K562 (cell line): ENCODE measurements around the gene ALCAM. TPM values are rescaled to one million over a fixed set of nuclear protein-coding genes. Genes with fewer than 3 reads are reported as not detected.

Source experiments
- ATAC-seq: fragments of 200-7000 bp; cut with Tn5 transposase; 3 replicates; pipeline ENCODE4 v1.9.1; 2020; ENCODE audit warnings: moderate library complexity
- BruUV-seq: library from RNA; stranded (reverse); fragments of 400-500 nt; replicated peaks from 2 replicates; lab custom pipeline; 2021; lab: Mats Ljungman, UMichigan
- CTCF ChIA-PET: fragments of 300-600 bp; formaldehyde crosslinking; extraction: SDS; loops from one replicate; lab custom pipeline; 2021; ENCODE audit warnings: low intra/inter-chr PET ratio; lab: Yijun Ruan, JAX
- POLR2A ChIA-PET: fragments of 300-600, 350-650 bp; sonication (Branson Sonifier 250); formaldehyde crosslinking; extraction: SDS; loops from one replicate; lab custom pipeline; 2021; ENCODE audit warnings: antibody characterized with exemption, inconsistent platforms; lab: Yijun Ruan, JAX
- DNase-seq, 4 experiments: peaks; one replicate each; pipeline versions ENCODE4 v3.0.0 to v3.0.0-alpha.2; 2011 to 2018; ENCODE audit warnings: low spot score in 3 of 4, mixed read lengths in 3 of 4; ENCODE audit errors: extremely low read depth in 1 of 4
- FAIRE-seq: peaks from 2 replicates; lab custom pipeline; 2011; peaks lifted over from hg19 to GRCh38; lab: Jason Lieb, UNC
- H2AFZ ChIP-seq: 2 replicates; pipeline ENCODE4 v1.6.0; 2011; ENCODE audit warnings: low read depth, low read length, control low read depth, inconsistent platforms
- H3K27ac ChIP-seq: fragments of 200-600 bp; 3 replicates; pipeline ENCODE4 v1.8.0; 2011; ENCODE audit warnings: low read depth, mild to moderate bottlenecking, control low read depth, inconsistent platforms, low read length, moderate library complexity, mixed read lengths; ENCODE audit errors: extremely low read depth
- H3K27me3 ChIP-seq, 2 experiments: fragments of 300-600 bp in 1 of 2; 2 replicates in 1 of 2; 3 replicates in 1 of 2; pipeline versions ENCODE4 v1.6.0 to v1.8.0; 2011; ENCODE audit warnings: inconsistent platforms in 2 of 2, low read length in 2 of 2, mild to moderate bottlenecking in 1 of 2, mixed read lengths in 1 of 2, moderate library complexity in 1 of 2; ENCODE audit not compliant: control insufficient read depth in 2 of 2, insufficient read depth in 2 of 2
- H3K36me3 ChIP-seq: fragments of 300-600 bp; 3 replicates; pipeline ENCODE4 v1.8.0; 2011; ENCODE audit warnings: mild to moderate bottlenecking, low read length, inconsistent platforms; ENCODE audit not compliant: control insufficient read depth, insufficient read depth
- H3K4me1 ChIP-seq, 2 experiments: fragments of 200-600 bp in 1 of 2; replicated peaks in 1 of 2; 2 replicates in 1 of 2; 3 replicates in 1 of 2; pipeline versions ENCODE4 v1.5.1 to v1.8.0; 2011; ENCODE audit warnings: inconsistent platforms in 2 of 2, low read length in 2 of 2, mild to moderate bottlenecking in 1 of 2, mixed read lengths in 1 of 2, moderate library complexity in 1 of 2; ENCODE audit not compliant: control insufficient read depth in 2 of 2, insufficient read depth in 2 of 2
- H3K4me2 ChIP-seq: 2 replicates; pipeline ENCODE4 v1.6.1; 2011; ENCODE audit warnings: low read length, control low read depth, inconsistent platforms, mixed read lengths; ENCODE audit not compliant: insufficient read depth
- H3K4me3 ChIP-seq: fragments of 200-600 bp; sonication (generic), shearing (Covaris generic); 2 replicates; pipeline ENCODE4 v1.5.1; 2016; ENCODE audit warnings: control low read depth, inconsistent platforms
- H3K79me2 ChIP-seq: fragments of 200-600 bp; 3 replicates; pipeline ENCODE4 v1.8.0; 2011; ENCODE audit warnings: low read length, inconsistent platforms; ENCODE audit not compliant: control insufficient read depth, insufficient read depth
- H3K9ac ChIP-seq, 2 experiments: 2 replicates each; pipeline versions ENCODE4 v1.6.0 to v1.6.1; 2011; ENCODE audit warnings: low read depth in 2 of 2, low read length in 2 of 2, control low read depth in 1 of 2, inconsistent platforms in 1 of 2, mild to moderate bottlenecking in 1 of 2, mixed read lengths in 1 of 2; ENCODE audit not compliant: insufficient read depth in 1 of 2
- H3K9me1 ChIP-seq: one replicate; pipeline ENCODE4 v1.6.0; 2011; ENCODE audit warnings: inconsistent platforms, mild to moderate bottlenecking, low read length, moderate library complexity; ENCODE audit not compliant: control insufficient read depth, insufficient read depth
- H3K9me3 ChIP-seq: replicated peaks from 2 replicates; pipeline ENCODE4 v1.5.1; 2011; ENCODE audit warnings: low read depth, low read length, inconsistent platforms; ENCODE audit not compliant: control insufficient read depth, insufficient read depth
- H4K20me1 ChIP-seq: replicated peaks from 2 replicates; pipeline ENCODE4 v1.6.1; 2011; ENCODE audit warnings: low read length, inconsistent platforms, mixed read lengths; ENCODE audit not compliant: control insufficient read depth, insufficient read depth
- CBX1 ChIP-seq: sonication (generic); IDR thresholded peaks from 2 replicates; pipeline ENCODE4 v1.6.1; 2016; ENCODE audit warnings: antibody characterized with exemption, low read depth, mild to moderate bottlenecking
- HDGF ChIP-seq: fragments of 450-650 bp; IDR thresholded peaks from 2 replicates; pipeline ENCODE4 v1.6.1; 2016
- ILK ChIP-seq: fragments of 450-650 bp; IDR thresholded peaks from 2 replicates; pipeline ENCODE4 v1.6.1; 2016; ENCODE audit warnings: missing genetic modification characterization, low read depth, mild to moderate bottlenecking, missing compliant biosample characterization, moderate library complexity, borderline replicate concordance
- KDM2B ChIP-seq: fragments of 250-450 bp; sonication (Bioruptor Pico); IDR thresholded peaks from 2 replicates; pipeline ENCODE4 v1.8.0; 2021; ENCODE audit warnings: mild to moderate bottlenecking, moderate library complexity
- KLF1 ChIP-seq: fragments of 450-650 bp; IDR thresholded peaks from 2 replicates; pipeline ENCODE4 v1.6.1; 2016; ENCODE audit warnings: missing genetic modification characterization, missing compliant biosample characterization
- MAFF ChIP-seq: IDR thresholded peaks from 2 replicates; pipeline ENCODE4 v1.6.1; 2012; ENCODE audit warnings: low read length, improper control_type of control experiment
- PHB2 ChIP-seq: fragments of 450-650 bp; IDR thresholded peaks from 2 replicates; pipeline ENCODE4 v1.6.1; 2017; ENCODE audit warnings: low read depth
- POLR2H ChIP-seq: IDR thresholded peaks from 2 replicates; pipeline ENCODE4 v1.6.1; 2016; ENCODE audit warnings: missing genetic modification characterization, low read depth, mild to moderate bottlenecking, control low read depth, missing compliant biosample characterization, moderate library complexity
- TCF7 ChIP-seq: sonication (generic); IDR thresholded peaks from 2 replicates; pipeline ENCODE4 v1.6.1; 2016; ENCODE audit warnings: antibody characterized with exemption, borderline replicate concordance
- ZNF197 ChIP-seq: fragments of 200-800 bp; sonication (Bioruptor generic); IDR thresholded peaks from 2 replicates; pipeline ENCODE4 v1.6.1; 2016; ENCODE audit warnings: low read depth, missing genetic modification characterization, missing compliant biosample characterization
- WGBS: fragments of 100-300 bp; shearing (Covaris generic); methylation state at CpG from one replicate; pipeline ENCODE4 v1.1.6; 2016; ENCODE audit warnings: low coverage, mixed read lengths; ENCODE audit not compliant: insufficient coverage; ENCODE audit errors: missing lambda C conversion rate; 5-methylcytosine and 5-hydroxymethylcytosine counted together
- in situ Hi-C: fragments of 300-500 bp; cut with MboI; formaldehyde crosslinking; loops from 4 replicates; pipeline ENCODE4 v1.15.0; 2018; ENCODE audit warnings: inconsistent platforms, mixed read lengths
- intact Hi-C: fragments of 100-400 bp; cut with micrococcal nuclease; formaldehyde crosslinking; loops from 2 replicates; pipeline ENCODE4 v1.14.2; 2022
- polyA plus RNA-seq, 8 experiments: library from polyadenylated mRNA; depleted of rRNA in 4 of 8; stranded (reverse) in 5 of 8; unstranded in 3 of 8; fragments of >200 nt; fragmentation: Nextera tagmentation in 2 of 8; fragmentation: Illumina TruSeq in 1 of 8; extraction: Ambion mirVana in 2 of 8; extraction: Trizol in 1 of 8; gene quantifications; 2 replicates each; pipeline versions ENCODE4 v1.2.1 to v1.2.3, GENCODE V29; 2011 to 2014; ENCODE audit warnings: inconsistent platforms in 1 of 8, missing spikeins in 1 of 8
- total RNA-seq, 7 experiments: library from RNA; depleted of rRNA in 6 of 7; stranded (reverse); fragments of >200 nt in 6 of 7; fragmentation: Illumina TruSeq in 2 of 7; extraction: Trizol in 2 of 7; gene quantifications; 2 replicates each; pipeline versions ENCODE4 v1.2.1 to v1.2.3, GENCODE V29; 2011 to 2021; ENCODE audit warnings: low replicate concordance in 1 of 7
- TF ChIP-seq, protein P1 (sequence below): IDR thresholded peaks from 2 replicates; pipeline ENCODE4 v1.6.1; 2011; ENCODE audit not compliant: insufficient read length; ENCODE audit errors: extremely low read depth

The ALCAM gene
- total and polyA plus RNA-seq, 9 of the 15 experiments (the other 6 are each of a cell fraction or from before 2014, with no cell fraction given), result 0.03 to 0.98 (median 0.14) TPM; not detected in 1

DNA sequence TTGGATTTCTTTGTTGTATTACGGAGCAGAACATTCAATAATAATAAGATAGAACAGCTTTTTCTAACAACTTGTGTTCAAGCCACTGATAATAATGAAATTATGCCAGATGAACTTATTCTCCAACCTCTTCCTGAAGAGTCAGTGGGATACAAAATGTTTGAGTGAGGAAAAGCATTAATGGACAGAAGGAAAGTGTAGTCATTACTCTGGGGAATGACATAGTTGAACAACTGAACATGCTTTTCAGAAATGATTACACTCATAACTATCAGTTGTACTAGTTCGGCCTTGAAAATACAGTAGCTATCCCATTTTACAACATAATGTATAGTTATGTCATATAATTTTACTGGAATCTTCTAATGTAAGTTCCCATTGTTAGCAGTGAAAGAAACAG, 55.9 kb downstream of the ALCAM start:
- no peak overlapping the region for H3K4me2 ChIP-seq
- no peaks in the 10 kb centered on the region for H3K36me3 ChIP-seq
- no peak overlapping the region for H3K9ac ChIP-seq
- BruUV-seq, result no TSS peak
- WGBS, result 0% methylated on average over 1 of the region's 2 CpGs
- no peaks in the 10 kb centered on the region for H3K27me3 ChIP-seq
- CTCF ChIA-PET, result no interaction called here
- intact Hi-C loops, result no loop called here
- H3K9me1 ChIP-seq, result no peaks in the 10 kb centered on the region
- no peak for DNase-seq
- no peak for FAIRE-seq
- TF ChIP-seq KLF1 (tag) (no peak), MAFF (no peak)
- TF ChIP-seq, protein P1, sequence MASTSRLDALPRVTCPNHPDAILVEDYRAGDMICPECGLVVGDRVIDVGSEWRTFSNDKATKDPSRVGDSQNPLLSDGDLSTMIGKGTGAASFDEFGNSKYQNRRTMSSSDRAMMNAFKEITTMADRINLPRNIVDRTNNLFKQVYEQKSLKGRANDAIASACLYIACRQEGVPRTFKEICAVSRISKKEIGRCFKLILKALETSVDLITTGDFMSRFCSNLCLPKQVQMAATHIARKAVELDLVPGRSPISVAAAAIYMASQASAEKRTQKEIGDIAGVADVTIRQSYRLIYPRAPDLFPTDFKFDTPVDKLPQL, result no peak
- in situ Hi-C loops, result no loop called here
- ATAC-seq, result no peak
- POLR2A ChIA-PET, result no interaction called here
- H4K20me1 ChIP-seq, result no peaks in the 10 kb centered on the region
- no peak overlapping the region for H3K4me3 ChIP-seq
- no peaks in the 10 kb centered on the region for H3K4me1 ChIP-seq
- no peak overlapping the region for H2AFZ ChIP-seq
- no peak overlapping the region for H3K27ac ChIP-seq
- no peaks in the 10 kb centered on the region for H3K9me3 ChIP-seq
- H3K79me2 ChIP-seq, result no peaks in the 10 kb centered on the region

DNA sequence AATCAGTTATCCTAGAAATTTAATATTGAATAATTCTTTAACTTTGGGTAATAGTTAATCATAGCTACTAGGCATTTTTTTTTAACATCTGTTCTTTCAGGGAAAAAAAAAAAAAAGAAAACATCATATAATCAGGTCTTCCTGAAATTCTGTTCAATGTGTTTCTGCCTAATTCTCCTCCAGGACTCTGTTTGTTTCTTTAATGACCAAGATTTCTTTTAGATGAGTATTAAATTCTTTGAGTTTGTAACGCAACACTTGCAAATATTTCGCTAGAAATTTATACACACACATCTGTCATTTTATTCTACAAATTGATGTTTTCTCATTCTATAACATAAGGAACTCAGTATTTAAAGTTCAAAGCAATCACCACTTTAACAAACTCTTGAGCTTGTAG, 56.7 kb downstream of the ALCAM start:
- TF ChIP-seq PHB2 (no peak), ILK (tag) (no peak), ZNF197 (no peak), CBX1 (no peak), POLR2H (tag) (no peak), KDM2B (CRISPR knock-in tag) (no peak), HDGF (no peak), TCF7 (no peak)
- CTCF ChIA-PET, result no interaction called here
- intact Hi-C loops, result no loop called here
- Histone ChIP-seq H3K27ac (no peak overlapping the region), H3K4me3 (no peak overlapping the region), H3K79me2 (no peaks in the 10 kb centered on the region), H3K9me1 (no peaks in the 10 kb centered on the region), H3K4me2 (no peak overlapping the region), H3K4me1 (no peaks in the 10 kb centered on the region), H3K27me3 (no peaks in the 10 kb centered on the region), H3K9ac (no peak overlapping the region), H3K9me3 (no peaks in the 10 kb centered on the region), H2AFZ (no peak overlapping the region), H3K36me3 (no peaks in the 10 kb centered on the region), H4K20me1 (no peaks in the 10 kb centered on the region)
- WGBS, result 0% methylated on average over 2 of the region's 2 CpGs
- DNase-seq, result no peak
- no peak for ATAC-seq
- no TSS peak for BruUV-seq
- FAIRE-seq, result no peak
- POLR2A ChIA-PET, result no interaction called here
- in situ Hi-C loops, result no loop called here
